Measurements from ENCODE around the gene ATP6V0C.

ATP6V0C gene

DNA sequence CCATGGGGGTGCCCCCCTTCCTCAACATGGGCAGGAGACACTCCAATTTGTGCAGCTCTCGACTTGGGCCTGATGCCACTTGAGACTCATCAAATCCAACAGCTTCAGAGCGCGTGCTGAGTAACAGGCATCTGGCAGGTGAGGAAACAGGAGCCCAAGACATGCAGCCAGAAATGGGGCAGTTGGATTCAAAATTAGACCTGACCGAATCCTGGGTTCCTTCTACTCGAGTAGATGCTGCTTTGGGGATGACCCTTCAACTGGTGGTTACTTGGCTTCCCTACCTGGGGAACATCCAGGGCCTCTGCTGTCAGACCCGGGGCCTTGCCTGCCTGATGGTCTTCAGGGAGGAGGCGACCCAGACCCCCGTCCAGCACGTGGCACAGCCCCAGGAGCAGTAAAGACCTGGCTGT, 43.1 kb upstream of the ATP6V0C start:
- TF ChIP-seq POLR2AphosphoS5 (IDR thresholded peaks at IDR 0.05; ENCODE audit: low read depth, low read length) (no peak), SIN3A (IDR thresholded peaks at IDR 0.05; ENCODE audit: borderline replicate concordance, insufficient read depth, low read length) (no peak), TAF1 (IDR thresholded peaks at IDR 0.05; ENCODE audit: borderline replicate concordance, insufficient read depth, low read length) (no peak), FOXP2 (optimal IDR thresholded peaks at IDR 0.05; ENCODE audit: borderline replicate concordance, extremely low read depth, extremely low read length, insufficient read depth) (no peak)
- TF ChIP-seq, protein P1, sequence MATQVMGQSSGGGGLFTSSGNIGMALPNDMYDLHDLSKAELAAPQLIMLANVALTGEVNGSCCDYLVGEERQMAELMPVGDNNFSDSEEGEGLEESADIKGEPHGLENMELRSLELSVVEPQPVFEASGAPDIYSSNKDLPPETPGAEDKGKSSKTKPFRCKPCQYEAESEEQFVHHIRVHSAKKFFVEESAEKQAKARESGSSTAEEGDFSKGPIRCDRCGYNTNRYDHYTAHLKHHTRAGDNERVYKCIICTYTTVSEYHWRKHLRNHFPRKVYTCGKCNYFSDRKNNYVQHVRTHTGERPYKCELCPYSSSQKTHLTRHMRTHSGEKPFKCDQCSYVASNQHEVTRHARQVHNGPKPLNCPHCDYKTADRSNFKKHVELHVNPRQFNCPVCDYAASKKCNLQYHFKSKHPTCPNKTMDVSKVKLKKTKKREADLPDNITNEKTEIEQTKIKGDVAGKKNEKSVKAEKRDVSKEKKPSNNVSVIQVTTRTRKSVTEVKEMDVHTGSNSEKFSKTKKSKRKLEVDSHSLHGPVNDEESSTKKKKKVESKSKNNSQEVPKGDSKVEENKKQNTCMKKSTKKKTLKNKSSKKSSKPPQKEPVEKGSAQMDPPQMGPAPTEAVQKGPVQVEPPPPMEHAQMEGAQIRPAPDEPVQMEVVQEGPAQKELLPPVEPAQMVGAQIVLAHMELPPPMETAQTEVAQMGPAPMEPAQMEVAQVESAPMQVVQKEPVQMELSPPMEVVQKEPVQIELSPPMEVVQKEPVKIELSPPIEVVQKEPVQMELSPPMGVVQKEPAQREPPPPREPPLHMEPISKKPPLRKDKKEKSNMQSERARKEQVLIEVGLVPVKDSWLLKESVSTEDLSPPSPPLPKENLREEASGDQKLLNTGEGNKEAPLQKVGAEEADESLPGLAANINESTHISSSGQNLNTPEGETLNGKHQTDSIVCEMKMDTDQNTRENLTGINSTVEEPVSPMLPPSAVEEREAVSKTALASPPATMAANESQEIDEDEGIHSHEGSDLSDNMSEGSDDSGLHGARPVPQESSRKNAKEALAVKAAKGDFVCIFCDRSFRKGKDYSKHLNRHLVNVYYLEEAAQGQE (IDR thresholded peaks at IDR 0.05; ENCODE audit: insufficient read depth in 1 of 2, low read depth in 2 of 2, low read length in 2 of 2) = no peak

DNA sequence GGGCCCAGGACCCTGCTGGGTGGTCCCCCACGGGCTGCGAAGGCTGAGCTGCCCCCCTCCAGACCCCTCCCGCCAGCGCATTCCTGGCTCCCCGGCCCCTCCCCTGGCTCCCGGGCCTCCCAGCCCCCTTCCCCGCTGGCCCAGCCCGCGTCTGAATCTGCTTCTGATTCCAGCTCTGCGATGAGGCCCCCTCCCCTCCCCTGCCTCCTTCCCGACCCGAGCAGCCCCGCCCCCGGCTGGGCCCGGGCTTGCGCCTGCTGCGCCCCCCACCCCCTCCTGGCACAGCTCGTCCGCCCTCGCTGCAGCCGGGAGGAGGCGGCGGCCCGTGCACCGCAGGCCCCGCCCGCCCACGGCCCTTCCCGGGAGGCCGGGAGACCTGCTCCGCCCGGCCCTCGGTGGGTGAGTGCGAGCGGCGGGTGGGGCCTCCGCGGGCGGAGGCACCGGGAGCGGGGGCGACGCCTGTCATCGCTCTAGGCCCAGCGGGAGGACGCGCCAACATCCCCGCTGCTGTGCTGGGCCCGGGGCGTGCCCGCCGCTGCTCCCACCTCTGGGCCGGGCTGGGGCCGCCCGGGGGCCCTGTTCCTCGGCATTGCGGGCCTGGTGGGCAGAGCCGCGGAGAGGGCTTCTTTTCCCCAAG, 42.6 kb upstream of the ATP6V0C start, which contains the start of gene NTN3:
TSS of gene NTN3 (plus strand) at position 282 of the 637 bp plus-strand sequence. CDS start 405 bp downstream, outside the sequence.
- TF ChIP-seq TAF1 (IDR thresholded peaks at IDR 0.05; ENCODE audit: borderline replicate concordance, insufficient read depth, low read length) = no peak
- TF ChIP-seq SIN3A (IDR thresholded peaks at IDR 0.05; ENCODE audit: borderline replicate concordance, insufficient read depth, low read length) = no peak

DNA sequence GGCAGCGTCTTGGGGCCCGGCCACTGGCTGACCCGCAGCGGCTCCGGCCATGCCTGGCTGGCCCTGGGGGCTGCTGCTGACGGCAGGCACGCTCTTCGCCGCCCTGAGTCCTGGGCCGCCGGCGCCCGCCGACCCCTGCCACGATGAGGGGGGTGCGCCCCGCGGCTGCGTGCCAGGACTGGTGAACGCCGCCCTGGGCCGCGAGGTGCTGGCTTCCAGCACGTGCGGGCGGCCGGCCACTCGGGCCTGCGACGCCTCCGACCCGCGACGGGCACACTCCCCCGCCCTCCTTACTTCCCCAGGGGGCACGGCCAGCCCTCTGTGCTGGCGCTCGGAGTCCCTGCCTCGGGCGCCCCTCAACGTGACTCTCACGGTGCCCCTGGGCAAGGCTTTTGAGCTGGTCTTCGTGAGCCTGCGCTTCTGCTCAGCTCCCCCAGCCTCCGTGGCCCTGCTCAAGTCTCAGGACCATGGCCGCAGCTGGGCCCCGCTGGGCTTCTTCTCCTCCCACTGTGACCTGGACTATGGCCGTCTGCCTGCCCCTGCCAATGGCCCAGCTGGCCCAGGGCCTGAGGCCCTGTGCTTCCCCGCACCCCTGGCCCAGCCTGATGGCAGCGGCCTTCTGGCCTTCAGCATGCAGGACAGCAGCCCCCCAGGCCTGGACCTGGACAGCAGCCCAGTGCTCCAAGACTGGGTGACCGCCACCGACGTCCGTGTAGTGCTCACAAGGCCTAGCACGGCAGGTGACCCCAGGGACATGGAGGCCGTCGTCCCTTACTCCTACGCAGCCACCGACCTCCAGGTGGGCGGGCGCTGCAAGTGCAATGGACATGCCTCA, 41.9 kb upstream of the ATP6V0C start:
- TF ChIP-seq FOXP2 (optimal IDR thresholded peaks at IDR 0.05; ENCODE audit: borderline replicate concordance, extremely low read depth, extremely low read length, insufficient read depth) (no peak), TAF1 (IDR thresholded peaks at IDR 0.05; ENCODE audit: borderline replicate concordance, insufficient read depth, low read length) (no peak), POLR2AphosphoS5 (IDR thresholded peaks at IDR 0.05; ENCODE audit: low read depth, low read length) (no peak), SIN3A (IDR thresholded peaks at IDR 0.05; ENCODE audit: borderline replicate concordance, insufficient read depth, low read length) (no peak)
- TF ChIP-seq, protein P1 (IDR thresholded peaks at IDR 0.05; ENCODE audit: insufficient read depth in 1 of 2, low read depth in 2 of 2, low read length in 2 of 2) = no peak

DNA sequence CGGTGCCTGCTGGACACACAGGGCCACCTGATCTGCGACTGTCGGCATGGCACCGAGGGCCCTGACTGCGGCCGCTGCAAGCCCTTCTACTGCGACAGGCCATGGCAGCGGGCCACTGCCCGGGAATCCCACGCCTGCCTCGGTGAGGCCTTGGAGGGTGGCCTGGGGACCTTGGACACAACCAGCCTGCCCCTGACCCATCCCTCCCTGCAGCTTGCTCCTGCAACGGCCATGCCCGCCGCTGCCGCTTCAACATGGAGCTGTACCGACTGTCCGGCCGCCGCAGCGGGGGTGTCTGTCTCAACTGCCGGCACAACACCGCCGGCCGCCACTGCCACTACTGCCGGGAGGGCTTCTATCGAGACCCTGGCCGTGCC, 41.3 kb upstream of the ATP6V0C start:
- TF ChIP-seq SIN3A (IDR thresholded peaks at IDR 0.05; ENCODE audit: borderline replicate concordance, insufficient read depth, low read length) = no peak
- no peak for TF ChIP-seq TAF1 (IDR thresholded peaks at IDR 0.05; ENCODE audit: borderline replicate concordance, insufficient read depth, low read length)
- TF ChIP-seq FOXP2 (optimal IDR thresholded peaks at IDR 0.05; ENCODE audit: borderline replicate concordance, extremely low read depth, extremely low read length, insufficient read depth) = no peak
- TF ChIP-seq, protein P1 (IDR thresholded peaks at IDR 0.05; ENCODE audit: insufficient read depth in 1 of 2, low read depth in 2 of 2, low read length in 2 of 2) = no peak
- no peak for TF ChIP-seq POLR2AphosphoS5 (IDR thresholded peaks at IDR 0.05; ENCODE audit: low read depth, low read length)

DNA sequence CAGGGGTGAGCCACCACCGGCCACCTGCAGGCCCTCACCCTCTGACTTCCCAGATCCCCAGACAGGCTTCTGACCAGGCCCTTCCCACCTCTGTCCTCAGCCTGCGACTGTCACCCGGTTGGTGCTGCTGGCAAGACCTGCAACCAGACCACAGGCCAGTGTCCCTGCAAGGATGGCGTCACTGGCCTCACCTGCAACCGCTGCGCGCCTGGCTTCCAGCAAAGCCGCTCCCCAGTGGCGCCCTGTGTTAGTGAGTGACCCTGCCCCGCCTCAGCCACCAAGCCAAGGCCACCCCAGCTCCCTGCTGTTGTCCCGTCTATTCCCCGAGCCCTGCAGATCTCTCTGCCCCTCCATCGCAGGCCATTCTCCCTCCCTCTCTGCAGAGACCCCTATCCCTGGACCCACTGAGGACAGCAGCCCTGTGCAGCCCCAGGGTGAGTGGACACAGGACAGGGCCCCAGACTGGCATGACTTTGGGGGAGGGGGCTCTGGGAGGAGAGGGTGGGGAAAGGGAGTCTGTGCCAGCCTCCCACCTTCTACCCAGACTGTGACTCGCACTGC, 40.8 kb upstream of the ATP6V0C start:
- TF ChIP-seq, protein P1 (IDR thresholded peaks at IDR 0.05; ENCODE audit: insufficient read depth in 1 of 2, low read depth in 2 of 2, low read length in 2 of 2) = no peak
- TF ChIP-seq POLR2AphosphoS5 (IDR thresholded peaks at IDR 0.05; ENCODE audit: low read depth, low read length) = no peak
- no peak for TF ChIP-seq SIN3A (IDR thresholded peaks at IDR 0.05; ENCODE audit: borderline replicate concordance, insufficient read depth, low read length)
- no peak for TF ChIP-seq FOXP2 (optimal IDR thresholded peaks at IDR 0.05; ENCODE audit: borderline replicate concordance, extremely low read depth, extremely low read length, insufficient read depth)
- no peak for TF ChIP-seq TAF1 (IDR thresholded peaks at IDR 0.05; ENCODE audit: borderline replicate concordance, insufficient read depth, low read length)

All from PFSK-1 (cell line).